Esophagus muscularis mucosa (tissue), 4 donors: ENCODE data around the gene CBFA2T3. TPM values are rescaled to one million over a fixed set of nuclear protein-coding genes. Genes with fewer than 3 reads are reported as not detected.
A peak's percentile ranks its signal among the peaks of the same experiment; 100 is the strongest.

ENCODE experiments used
- DNase-seq: peaks from one replicate; pipeline ENCODE4 v3.0.0-alpha.2; 2017; ENCODE audit errors: extremely low spot score
- H3K27ac ChIP-seq, 4 donors: fragments of 200-600 bp; sonication (generic); replicated peaks in 1 of 4; 1 replicate in 3 of 4; 2 replicates in 1 of 4; pipeline ENCODE4 v1.5.1; 2016 to 2019; ENCODE audit warnings: mild to moderate bottlenecking in 1 of 4
- H3K27me3 ChIP-seq, 4 donors: fragments of 200-600 bp; sonication (generic); one replicate each; pipeline versions ENCODE4 v1.5.1 to v1.6.0; 2016 to 2019
- H3K36me3 ChIP-seq, 4 donors: fragments of 200-600 bp; sonication (generic); one replicate each; pipeline ENCODE4 v1.5.1; 2016 to 2019
- H3K4me1 ChIP-seq, 4 donors: fragments of 200-600 bp; sonication (generic); one replicate each; pipeline ENCODE4 v1.5.1; 2016 to 2019
- H3K4me3 ChIP-seq, 4 donors: fragments of 200-600 bp; sonication (generic); 1 replicate in 2 of 4; 2 replicates in 2 of 4; pipeline ENCODE4 v1.5.1; 2016 to 2019; ENCODE audit warnings: mild to moderate bottlenecking in 4 of 4, moderate library complexity in 1 of 4
- H3K9me3 ChIP-seq, 4 donors: fragments of 200-600 bp; sonication (generic); 1 replicate in 3 of 4; 2 replicates in 1 of 4; pipeline ENCODE4 v1.5.1; 2016 to 2019
- CTCF ChIP-seq, 3 experiments: fragments of 200-600 bp in 2 of 3; fragments of 450-650 bp in 1 of 3; sonication (generic) in 2 of 3; IDR thresholded peaks; one replicate each; pipeline ENCODE4 v1.5.1; 2017 to 2019; ENCODE audit warnings: antibody characterized with exemption in 3 of 3, mild to moderate bottlenecking in 2 of 3, moderate library complexity in 1 of 3
- EP300 ChIP-seq: sonication (generic); formaldehyde crosslinking; IDR thresholded peaks from one replicate; pipeline ENCODE4 v1.6.1; 2017; ENCODE audit warnings: antibody characterized with exemption
- POLR2A ChIP-seq: fragments of 450-650 bp; IDR thresholded peaks from one replicate; pipeline ENCODE4 v1.6.1; 2017; ENCODE audit warnings: antibody characterized with exemption, moderate library complexity, mild to moderate bottlenecking, low read depth
- POLR2AphosphoS5 ChIP-seq, 2 donors: sonication (generic); formaldehyde crosslinking; IDR thresholded peaks; one replicate each; pipeline ENCODE4 v1.6.1; 2017; ENCODE audit warnings: antibody characterized with exemption in 2 of 2
- WGBS: methylation state at CpG from one replicate; pipeline ENCODE4 v1.1.5; 2018; 5-methylcytosine and 5-hydroxymethylcytosine counted together
- intact Hi-C: fragments of 100-400 bp; cut with DNase I; formaldehyde crosslinking; loops from one replicate; pipeline ENCODE4 v1.15.1; 2023
- total RNA-seq, 4 donors: library from RNA; depleted of rRNA; stranded (reverse); fragments of >200 nt; gene quantifications; one replicate each; pipeline versions ENCODE4 v1.1.0 to v1.2.1, GENCODE V29; 2016

Gene CBFA2T3
- total RNA-seq, 4 donors from 2014 or later: 2.0 to 10.4 (median 3.5) TPM

- TF ChIP-seq EP300: no peak
- no peak for TF ChIP-seq CTCF (IDR thresholded peaks at IDR 0.05)
- TF ChIP-seq POLR2A: no peak
- TF ChIP-seq POLR2AphosphoS5 (IDR thresholded peaks at IDR 0.05): no peak
- H3K4me3 ChIP-seq: no peak overlapping the region
- H3K9me3 ChIP-seq: no peaks in the 10 kb centered on the region
- peaks cover 0 to 68% (median 9%) of the 10 kb centered on the region in 4 donors for H3K27me3 ChIP-seq
- DNase-seq: no peak
- intact Hi-C loops: loop anchor here (10.0 kb wide), 1 partner anchor 219 kb away; no protein-coding TSS in a partner anchor
- WGBS: 63% methylated on average over 10 of the region's 10 CpGs
- H3K27ac ChIP-seq: no peak overlapping the region
- H3K4me1 ChIP-seq: peaks cover 3 to 18% (median 16%) of the 10 kb centered on the region in 4 donors
- no peaks in the 10 kb centered on the region for H3K36me3 ChIP-seq
These were observed 31.5 kb downstream of the CBFA2T3 start for GRCh38 chr16:88945473-88945872.

- WGBS: 93% methylated on average over 18 of the region's 20 CpGs
- peaks cover 0 to 84% (median 15%) of the 10 kb centered on the region in 4 donors for H3K27me3 ChIP-seq
- TF ChIP-seq POLR2AphosphoS5 (IDR thresholded peaks at IDR 0.05) (no peak), EP300 (no peak), CTCF (IDR thresholded peaks at IDR 0.05) (no peak), POLR2A (no peak)
- H3K36me3 ChIP-seq: no peaks in the 10 kb centered on the region
- no peak overlapping the region for H3K4me3 ChIP-seq
- intact Hi-C loops: loop anchor here (10.0 kb wide), 1 partner anchor 221 kb away; no protein-coding TSS in a partner anchor
- no peak overlapping the region for H3K27ac ChIP-seq
- no peak for DNase-seq
- no peaks in the 10 kb centered on the region for H3K9me3 ChIP-seq
- H3K4me1 ChIP-seq: peaks cover 6 to 34% (median 32%) of the 10 kb centered on the region in 4 donors
These were observed 33.3 kb downstream of the CBFA2T3 start for GRCh38 chr16:88943741-88944140.

GRCh38 chr16:88943131-88943664, 33.8 kb downstream of the CBFA2T3 start:
- H3K4me3 ChIP-seq: no peak overlapping the region
- peaks cover 0 to 86% (median 16%) of the 10 kb centered on the region in 4 donors for H3K27me3 ChIP-seq
- intact Hi-C loops: loop anchor here (10.0 kb wide), 1 partner anchor 222 kb away; no protein-coding TSS in a partner anchor
- TF ChIP-seq EP300 (no peak), CTCF (IDR thresholded peaks at IDR 0.05) (no peak), POLR2AphosphoS5 (IDR thresholded peaks at IDR 0.05) (no peak), POLR2A (no peak)
- no peak for DNase-seq
- 83% methylated on average over 16 of the region's 18 CpGs for WGBS
- no peak overlapping the region for H3K27ac ChIP-seq
- no peaks in the 10 kb centered on the region for H3K36me3 ChIP-seq
- H3K4me1 ChIP-seq: peaks cover 11 to 39% (median 38%) of the 10 kb centered on the region in 4 donors
- no peaks in the 10 kb centered on the region for H3K9me3 ChIP-seq

- peaks cover 0 to 88% (median 17%) of the 10 kb centered on the region in 4 donors for H3K27me3 ChIP-seq
- WGBS: 39% methylated on average over 27 of the region's 54 CpGs
- peaks cover 21 to 49% (median 48%) of the 10 kb centered on the region in 4 donors for H3K4me1 ChIP-seq
- TF ChIP-seq EP300: no peak
- TF ChIP-seq CTCF (IDR thresholded peaks at IDR 0.05): peak; percentile 65 to 81 (median 65)
- no peak for TF ChIP-seq POLR2AphosphoS5 (IDR thresholded peaks at IDR 0.05)
- no peak for DNase-seq
- no peak overlapping the region for H3K27ac ChIP-seq
- intact Hi-C loops: loop anchor here (10.0 kb wide), 1 partner anchor 223 kb away; no protein-coding TSS in a partner anchor
- no peaks in the 10 kb centered on the region for H3K36me3 ChIP-seq
- H3K9me3 ChIP-seq: no peaks in the 10 kb centered on the region
- peak overlapping the region; percentile 55 to 61 (median 58) for H3K4me3 ChIP-seq
These were observed 34.8 kb downstream of the CBFA2T3 start for GRCh38 chr16:88941913-88942909.
